ENCODE measurements around the gene ABCA6.

- TF ChIP-seq CTCF (conservative IDR thresholded peaks at IDR 0.05; ENCODE audit: low read depth, low read length) (no peak), EZH2 (IDR thresholded peaks at IDR 0.05; ENCODE audit: borderline replicate concordance, low read depth, low read length, poor library complexity, severe bottlenecking) (no peak)
These were observed 25.3 kb upstream of the ABCA6 start for GRCh38 chr17:69166957-69167356.
